Sciatic nerve (tissue), 2 donors: ENCODE measurements around the gene SLC39A2. TPM values are rescaled to one million over a fixed set of nuclear protein-coding genes. Genes with fewer than 3 reads are reported as not detected.

ENCODE experiments used
- ATAC-seq: fragments of 200-7000 bp; cut with Tn5 transposase; one replicate; pipeline ENCODE4 v1.9.1; 2020; ENCODE audit warnings: mild to moderate bottlenecking, moderate library complexity
- DNase-seq: peaks from one replicate; pipeline ENCODE4 v3.0.0-alpha.2; 2020; ENCODE audit warnings: low spot score
- intact Hi-C: fragments of 100-400 bp; cut with DNase I; formaldehyde crosslinking; loops from one replicate; pipeline ENCODE4 v1.14.2; 2022
- total RNA-seq: library from RNA; stranded (reverse); fragmentation: NEBNext Ultra II Directional; extraction: Animal tissue kit (Norgen Biotek cat#: 25700); gene quantifications from one replicate; pipeline ENCODE4 v1.2.1, GENCODE V29; 2021
- donor health status: DM: no; HTN: no; CAD: no.
- donor health status: DM: no; HTN: no; CAD: no.

Gene SLC39A2
- total RNA-seq, 1 donor from 2014 or later, result not detected

- intact Hi-C loops, result no loop called here
- DNase-seq, result no peak
- no peak for ATAC-seq
Observed at GRCh38 chr14:21022686-21023085, 23.6 kb downstream of the SLC39A2 start.

- no peak for ATAC-seq
- intact Hi-C loops, result no loop called here
- DNase-seq, result no peak
Observed at GRCh38 chr14:21023174-21023573, 24.1 kb downstream of the SLC39A2 start.

GRCh38 chr14:21023817-21024584 is 24.9 kb downstream of the SLC39A2 start:
- no peak for DNase-seq
- no peak for ATAC-seq
- intact Hi-C loops, result no loop called here

GRCh38 chr14:21024585-21025370 is 25.7 kb downstream of the SLC39A2 start, which contains the start of gene NDRG2:
Gene NDRG2, minus strand, starts transcription at chr14:21025061. Its CDS starts 1,746 bp downstream, at chr14:21023315.
- intact Hi-C loops, result no loop called here
- DNase-seq (peak; percentile 86), ATAC-seq (peak; percentile 85)

GRCh38 chr14:21025371-21026273 is 26.5 kb downstream of the SLC39A2 start:
- intact Hi-C loops, result no loop called here
- ATAC-seq, result peak; percentile 89
- peak; percentile 88 for DNase-seq

- intact Hi-C loops, result no loop called here
- peak; percentile 50 for ATAC-seq
- DNase-seq, result peak; percentile 76
Observed at GRCh38 chr14:21026274-21026987, 27.3 kb downstream of the SLC39A2 start.

- no peak for ATAC-seq
- intact Hi-C loops, result no loop called here
Observed at GRCh38 chr14:21026988-21027315, 27.9 kb downstream of the SLC39A2 start.

GRCh38 chr14:21029917-21030316 is 30.8 kb downstream of the SLC39A2 start, which contains the start of gene TPPP2:
Gene TPPP2, plus strand, starts transcription at chr14:21030217. Its CDS starts 365 bp downstream, at chr14:21030582.
- DNase-seq (no peak), ATAC-seq (no peak)
- intact Hi-C loops, result no loop called here

More at GRCh38 chr14:21026988-21027315, 27.9 kb downstream of the SLC39A2 start:
- DNase-seq, result no peak

- intact Hi-C loops, result no loop called here
- ATAC-seq, result no peak
- DNase-seq, result no peak
Observed at GRCh38 chr14:21030531-21030930, 31.4 kb downstream of the SLC39A2 start.

GRCh38 chr14:21032326-21033132 is 33.4 kb downstream of the SLC39A2 start:
- ATAC-seq, result no peak
- intact Hi-C loops, result no loop called here

GRCh38 chr14:21033133-21033698 is 34.1 kb downstream of the SLC39A2 start:
- intact Hi-C loops, result no loop called here

More at GRCh38 chr14:21032326-21033132, 33.4 kb downstream of the SLC39A2 start:
- no peak for DNase-seq

GRCh38 chr14:21034707-21035106 is 35.6 kb downstream of the SLC39A2 start, which contains the start of gene RNASE13:
Gene RNASE13, minus strand, starts transcription at chr14:21034807. Its CDS starts 519 bp downstream, at chr14:21034288.
- DNase-seq (no peak), ATAC-seq (no peak)

More at GRCh38 chr14:21033133-21033698, 34.1 kb downstream of the SLC39A2 start:
- DNase-seq (no peak), ATAC-seq (no peak)

GRCh38 chr14:21036751-21037150 is 37.7 kb downstream of the SLC39A2 start:
- intact Hi-C loops, result no loop called here
- DNase-seq (no peak), ATAC-seq (no peak)

More at GRCh38 chr14:21034707-21035106, 35.6 kb downstream of the SLC39A2 start, which contains the start of gene RNASE13:
- intact Hi-C loops, result no loop called here

GRCh38 chr14:21037156-21037555 is 38.1 kb downstream of the SLC39A2 start:
- no peak for DNase-seq
- intact Hi-C loops, result no loop called here
- no peak for ATAC-seq

- ATAC-seq (peak; percentile 97), DNase-seq (peak; percentile 88)
- intact Hi-C loops, result no loop called here
Observed at GRCh38 chr14:21038441-21039422, 39.6 kb downstream of the SLC39A2 start.
